ENCODE data around the gene FAM20C.

DNA sequence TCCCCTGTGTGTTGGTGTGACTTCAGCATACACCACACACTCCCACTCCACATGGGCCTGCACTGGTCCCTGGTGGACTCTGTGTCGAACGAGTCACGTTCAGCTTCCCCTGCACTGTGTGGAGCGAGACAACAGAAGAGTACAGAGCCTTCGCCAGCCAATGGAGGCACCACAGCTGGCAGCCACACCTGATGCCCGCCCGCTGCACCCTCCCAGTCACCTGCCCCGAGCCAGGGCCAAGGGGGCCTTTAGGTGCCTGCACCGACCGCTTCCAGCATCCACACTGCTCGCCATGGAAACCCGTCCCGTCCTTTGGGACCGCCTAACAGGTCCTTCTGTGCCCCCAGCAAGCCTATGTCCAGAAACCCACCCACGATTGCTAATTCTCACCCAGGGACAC lies 106.8 kb downstream of the FAM20C start:
- TF ChIP-seq, protein P1, sequence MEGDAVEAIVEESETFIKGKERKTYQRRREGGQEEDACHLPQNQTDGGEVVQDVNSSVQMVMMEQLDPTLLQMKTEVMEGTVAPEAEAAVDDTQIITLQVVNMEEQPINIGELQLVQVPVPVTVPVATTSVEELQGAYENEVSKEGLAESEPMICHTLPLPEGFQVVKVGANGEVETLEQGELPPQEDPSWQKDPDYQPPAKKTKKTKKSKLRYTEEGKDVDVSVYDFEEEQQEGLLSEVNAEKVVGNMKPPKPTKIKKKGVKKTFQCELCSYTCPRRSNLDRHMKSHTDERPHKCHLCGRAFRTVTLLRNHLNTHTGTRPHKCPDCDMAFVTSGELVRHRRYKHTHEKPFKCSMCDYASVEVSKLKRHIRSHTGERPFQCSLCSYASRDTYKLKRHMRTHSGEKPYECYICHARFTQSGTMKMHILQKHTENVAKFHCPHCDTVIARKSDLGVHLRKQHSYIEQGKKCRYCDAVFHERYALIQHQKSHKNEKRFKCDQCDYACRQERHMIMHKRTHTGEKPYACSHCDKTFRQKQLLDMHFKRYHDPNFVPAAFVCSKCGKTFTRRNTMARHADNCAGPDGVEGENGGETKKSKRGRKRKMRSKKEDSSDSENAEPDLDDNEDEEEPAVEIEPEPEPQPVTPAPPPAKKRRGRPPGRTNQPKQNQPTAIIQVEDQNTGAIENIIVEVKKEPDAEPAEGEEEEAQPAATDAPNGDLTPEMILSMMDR (IDR thresholded peaks at IDR 0.05): no peak
- TF ChIP-seq POLR2AphosphoS5 (IDR thresholded peaks at IDR 0.05): no peak

Data from upper lobe of left lung (tissue), 4 donors.